COLO829 (cell line): ENCODE data around the gene ADGRA1.
"Not testable (repeated sequence)": the region's sequence is repeated elsewhere in the genome, so short reads cannot be mapped to it uniquely, and the experiment has no call there.

Source experiments
- DNase-seq: peaks from one replicate; pipeline ENCODE4 v3.0.0; 2012; ENCODE audit warnings: low spot score

The ADGRA1 gene

DNA sequence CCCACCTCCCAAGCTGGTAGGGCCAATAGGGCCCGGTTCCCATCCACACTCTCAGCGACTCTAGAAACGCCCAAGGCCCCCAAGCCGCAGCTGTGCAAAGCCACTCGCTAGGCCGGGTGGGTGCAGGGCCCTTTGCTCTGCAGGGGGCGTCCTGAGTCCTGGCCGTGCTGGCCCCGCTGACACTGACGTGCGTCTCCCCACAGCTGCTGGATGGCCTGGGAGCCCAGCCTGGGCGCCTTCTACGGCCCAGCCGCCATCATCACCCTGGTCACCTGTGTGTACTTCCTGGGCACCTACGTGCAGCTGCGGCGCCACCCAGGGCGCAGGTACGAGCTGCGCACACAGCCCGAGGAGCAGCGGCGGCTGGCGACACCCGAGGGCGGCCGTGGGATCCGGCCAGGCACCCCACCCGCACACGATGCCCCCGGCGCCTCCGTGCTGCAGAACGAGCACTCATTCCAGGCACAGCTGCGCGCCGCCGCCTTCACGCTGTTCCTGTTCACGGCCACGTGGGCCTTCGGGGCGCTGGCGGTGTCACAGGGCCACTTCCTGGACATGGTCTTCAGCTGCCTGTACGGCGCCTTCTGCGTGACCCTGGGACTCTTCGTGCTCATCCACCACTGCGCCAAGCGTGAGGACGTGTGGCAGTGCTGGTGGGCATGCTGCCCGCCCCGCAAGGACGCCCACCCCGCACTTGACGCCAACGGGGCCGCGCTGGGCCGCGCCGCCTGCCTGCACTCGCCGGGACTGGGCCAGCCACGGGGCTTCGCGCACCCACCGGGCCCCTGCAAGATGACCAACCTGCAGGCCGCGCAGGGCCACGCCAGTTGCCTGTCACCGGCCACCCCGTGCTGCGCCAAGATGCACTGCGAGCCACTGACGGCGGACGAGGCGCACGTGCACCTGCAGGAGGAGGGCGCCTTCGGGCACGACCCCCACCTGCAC is 40.7 kb downstream of the ADGRA1 start:
- no peak for DNase-seq

DNA sequence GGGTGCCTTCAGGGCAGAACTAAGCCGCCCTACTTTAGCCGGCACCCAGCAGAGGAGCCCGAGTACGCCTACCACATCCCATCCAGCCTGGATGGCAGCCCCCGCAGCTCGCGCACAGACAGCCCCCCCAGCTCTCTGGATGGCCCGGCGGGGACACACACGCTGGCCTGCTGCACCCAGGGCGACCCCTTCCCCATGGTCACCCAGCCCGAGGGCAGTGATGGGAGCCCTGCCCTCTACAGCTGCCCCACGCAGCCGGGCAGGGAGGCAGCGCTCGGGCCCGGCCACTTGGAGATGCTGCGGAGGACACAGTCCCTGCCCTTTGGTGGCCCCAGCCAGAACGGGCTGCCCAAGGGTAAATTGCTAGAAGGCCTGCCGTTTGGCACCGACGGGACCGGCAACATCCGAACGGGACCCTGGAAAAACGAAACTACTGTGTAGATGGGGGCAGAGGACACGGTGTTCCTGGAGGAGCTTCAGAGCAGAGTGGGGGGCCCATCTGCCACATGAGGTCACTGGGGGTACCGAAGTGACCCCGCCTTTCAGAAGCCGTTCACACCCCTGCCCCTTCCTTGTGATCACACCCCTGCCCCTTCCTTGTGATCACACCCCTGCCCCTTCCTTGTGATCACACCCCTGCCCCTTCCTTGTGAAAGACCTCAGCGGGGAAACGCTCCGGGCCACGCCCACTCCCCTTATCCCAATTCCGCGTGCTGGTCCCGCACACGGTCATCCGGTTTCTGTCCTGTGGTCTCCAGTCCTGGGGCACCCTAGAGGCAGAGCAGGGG is 41.5 kb downstream of the ADGRA1 start:
- no peak for DNase-seq

DNA sequence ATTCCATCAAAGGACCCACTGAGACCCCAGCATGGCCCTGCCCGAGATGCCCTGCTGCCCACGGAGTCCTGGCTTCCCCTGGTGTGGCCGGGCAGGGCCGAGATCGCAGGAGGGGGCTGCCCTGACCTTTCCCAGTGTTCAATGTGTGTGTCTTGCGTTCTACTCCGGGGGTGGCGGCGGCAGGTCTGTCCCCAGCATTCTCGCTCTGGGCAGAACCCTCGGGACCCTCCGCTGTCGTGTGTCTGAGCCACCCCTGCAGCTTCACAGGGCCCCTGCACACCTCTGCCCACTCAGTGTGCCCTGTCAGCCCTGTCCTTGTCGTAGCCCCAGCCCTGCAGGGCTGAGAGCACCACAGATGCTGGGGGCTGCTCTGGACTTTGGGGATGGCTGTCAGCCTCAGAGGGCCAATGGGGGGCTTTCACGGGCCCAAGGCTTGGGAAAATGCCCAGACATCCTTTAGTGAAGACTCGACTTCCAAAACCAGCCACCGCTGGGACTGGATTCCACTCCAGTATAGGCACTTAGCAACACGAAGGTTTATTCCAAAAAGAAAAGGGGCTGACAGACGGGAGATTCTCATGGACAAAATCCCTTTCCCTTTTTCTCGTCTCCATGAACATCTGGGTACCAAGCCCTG is 42.3 kb downstream of the ADGRA1 start:
- no peak for DNase-seq

DNA sequence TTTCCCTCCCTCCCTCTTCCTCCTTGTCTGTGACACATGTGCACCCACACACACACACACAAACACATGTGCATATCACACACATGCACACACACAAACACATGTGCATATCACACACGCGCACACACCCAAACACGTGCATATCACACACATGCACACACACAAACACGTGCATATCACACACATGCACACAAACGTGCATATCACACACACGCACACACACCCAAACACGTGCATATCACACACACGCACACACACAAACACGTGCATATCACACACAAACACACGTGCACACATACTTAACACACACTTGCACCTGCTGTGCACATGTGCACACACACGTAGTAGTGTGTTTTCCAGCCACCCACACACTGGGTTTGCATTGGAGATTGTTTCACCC is 42.9 kb downstream of the ADGRA1 start:
- DNase-seq: no peak

DNA sequence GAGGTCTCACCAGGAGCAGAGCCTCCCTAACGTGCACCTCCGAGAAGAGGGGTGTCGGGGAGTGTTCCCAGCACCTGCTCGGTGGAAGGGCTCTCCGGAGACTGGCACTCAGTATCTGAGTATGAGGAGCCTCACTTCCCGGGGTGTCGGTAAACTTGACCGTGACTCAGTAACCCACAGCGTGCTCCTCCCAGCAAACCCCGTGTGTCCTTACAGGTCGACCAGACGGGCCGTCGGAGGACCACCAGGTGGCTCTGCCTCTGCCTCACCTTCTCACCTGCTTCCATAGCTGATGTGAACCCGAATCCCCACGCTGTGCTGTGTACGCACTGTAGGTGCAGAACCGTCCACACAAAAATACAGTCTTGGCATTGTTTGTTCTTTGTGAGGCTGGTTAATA is 43.3 kb downstream of the ADGRA1 start:
- DNase-seq: no peak

DNA sequence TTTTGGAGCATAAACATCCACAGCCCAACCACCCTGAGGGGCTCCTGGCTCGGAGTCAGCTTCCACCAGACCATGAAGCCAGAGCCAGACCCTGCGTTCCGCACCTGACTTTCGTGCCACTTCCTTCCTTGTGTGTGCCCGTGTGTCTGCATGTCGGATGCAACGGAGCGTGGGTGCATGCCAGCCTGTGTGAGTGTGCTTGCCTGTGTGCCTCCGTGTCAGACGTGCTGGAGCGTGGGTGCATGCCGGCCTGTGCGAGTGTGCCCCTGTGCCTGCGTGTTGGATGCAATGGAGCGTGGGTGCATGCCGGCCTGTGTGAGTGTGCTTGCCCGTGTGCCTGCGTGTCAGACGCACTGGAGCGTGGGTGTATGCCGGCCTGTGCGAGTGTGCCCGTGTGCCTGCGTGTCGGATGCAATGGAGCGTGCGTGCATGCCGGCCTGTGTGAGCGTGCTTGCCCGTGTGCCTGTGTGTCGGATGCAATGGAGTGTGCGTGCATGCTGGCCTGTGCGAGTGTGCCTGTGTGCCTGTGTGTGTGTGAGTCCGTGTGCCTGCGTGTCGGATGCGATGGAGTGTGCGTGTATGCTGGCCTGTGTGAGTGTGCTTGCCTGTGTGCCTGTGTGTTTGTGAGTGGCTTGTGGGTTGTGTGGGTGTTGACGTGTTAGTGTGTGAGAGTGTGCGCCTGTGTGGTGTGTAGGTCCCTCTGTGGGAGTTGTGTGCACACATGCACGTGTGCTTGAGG is 44.2 kb downstream of the ADGRA1 start:
- DNase-seq: no peak

DNA sequence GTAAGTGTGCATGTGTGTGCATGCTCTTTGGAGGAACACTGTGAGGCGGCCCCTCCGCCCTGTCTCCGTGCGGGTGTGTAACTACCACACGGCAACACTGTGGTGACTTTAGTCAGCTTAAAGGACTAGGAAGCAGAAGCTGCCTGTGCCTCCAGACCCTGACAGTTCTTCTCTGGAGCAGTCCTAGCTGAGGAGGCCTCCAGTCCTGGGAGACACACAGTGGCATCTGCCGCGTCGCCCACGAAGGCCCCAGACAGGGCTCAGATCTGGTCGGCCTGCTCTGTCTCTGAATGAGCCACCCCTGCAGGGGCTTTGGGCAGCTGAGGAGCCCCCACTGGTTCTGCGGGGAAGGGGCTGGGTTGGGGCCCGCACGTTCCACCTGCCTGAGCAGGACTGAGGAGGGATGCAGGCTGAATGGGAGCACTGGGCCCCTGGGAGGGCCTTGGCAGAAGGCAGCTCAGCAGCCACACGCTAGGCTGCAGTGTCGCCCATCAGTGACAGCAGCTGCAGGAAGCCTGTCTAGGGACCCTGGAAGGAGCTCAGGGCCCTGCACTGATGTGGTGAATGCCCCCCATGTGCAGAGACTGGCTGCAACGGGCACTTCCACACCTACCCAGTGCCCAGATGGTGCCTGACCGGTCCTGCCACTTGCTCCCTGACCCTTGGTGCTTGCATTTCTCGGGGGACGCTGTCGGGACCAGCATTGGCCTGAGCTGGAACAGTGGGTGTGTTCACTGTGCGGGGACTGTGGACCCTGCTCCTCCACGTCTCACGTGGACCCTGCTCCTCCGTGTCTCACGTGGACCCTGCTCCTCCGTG is 45.0 kb downstream of the ADGRA1 start:
- DNase-seq: no peak

DNA sequence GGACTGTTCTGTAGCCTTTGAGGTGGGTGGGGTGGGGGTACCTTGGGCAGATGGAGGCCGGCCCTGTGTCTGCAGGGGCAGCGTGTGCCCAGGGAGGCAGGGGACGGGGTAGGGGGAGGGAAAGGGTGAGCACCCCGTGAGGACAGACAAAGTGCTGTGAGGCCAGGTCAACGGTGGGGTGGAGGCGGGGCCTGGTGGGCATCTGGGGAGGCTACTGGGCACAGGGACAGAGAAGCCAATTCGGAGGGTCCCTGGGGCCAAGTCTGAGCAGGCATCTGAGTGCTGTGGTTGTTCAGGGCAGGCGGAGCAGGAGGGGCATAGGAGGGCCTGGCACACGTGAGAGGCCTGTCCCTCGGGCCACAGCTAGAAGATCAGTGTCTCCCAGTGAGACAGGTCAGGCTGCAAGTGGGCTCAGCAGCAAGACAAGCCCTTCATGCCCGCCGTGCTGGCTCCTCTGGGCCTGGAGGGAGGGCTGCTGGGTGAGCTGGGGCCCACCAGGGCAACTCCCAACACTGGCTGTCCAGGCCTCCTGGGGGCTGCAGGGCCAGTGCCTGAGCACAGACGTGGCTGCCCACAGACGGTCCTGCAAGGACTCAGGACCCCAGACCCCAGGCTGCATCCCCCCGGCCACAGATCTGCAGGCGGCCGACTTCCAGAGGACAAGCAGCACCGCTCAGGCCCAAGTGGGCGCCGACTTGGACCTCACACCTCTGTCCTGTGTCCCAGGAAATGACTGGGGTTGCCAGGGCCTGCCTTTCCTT is 45.9 kb downstream of the ADGRA1 start:
- no peak for DNase-seq

DNA sequence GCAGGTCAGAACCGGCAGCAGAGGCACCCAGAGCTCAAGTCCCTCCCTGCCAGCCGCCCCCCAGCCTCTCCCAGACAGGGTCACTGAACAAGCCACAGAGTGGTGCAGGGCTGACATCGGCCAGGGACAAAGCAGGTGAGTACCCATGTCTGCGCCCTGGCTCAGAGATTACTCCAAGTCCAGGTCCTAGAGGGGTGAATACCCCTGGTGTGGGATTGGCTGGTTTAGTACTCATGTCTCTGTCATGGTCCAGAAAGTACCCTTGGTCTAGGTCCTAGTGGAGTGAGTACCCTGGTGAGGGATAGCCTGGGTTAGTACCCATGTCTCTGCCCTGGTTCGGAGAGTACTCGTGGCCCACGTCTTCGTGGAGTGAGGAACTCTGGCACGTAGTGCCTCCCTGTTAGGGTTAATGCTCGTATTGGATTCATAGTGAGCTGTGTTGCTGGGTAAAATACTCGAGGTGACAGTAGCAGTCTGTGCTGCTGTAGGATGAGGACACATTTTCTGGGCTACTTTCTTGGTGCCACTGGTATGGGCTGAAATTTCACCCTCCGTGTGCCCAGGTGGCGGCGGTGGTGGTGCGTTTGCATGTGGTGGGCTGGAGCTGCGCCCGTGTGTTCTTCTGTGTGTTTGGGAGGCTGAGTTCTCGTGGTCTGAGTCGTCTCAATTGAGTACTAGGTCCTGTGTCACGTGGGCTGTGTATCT is 46.8 kb downstream of the ADGRA1 start:
- no peak for DNase-seq

DNA sequence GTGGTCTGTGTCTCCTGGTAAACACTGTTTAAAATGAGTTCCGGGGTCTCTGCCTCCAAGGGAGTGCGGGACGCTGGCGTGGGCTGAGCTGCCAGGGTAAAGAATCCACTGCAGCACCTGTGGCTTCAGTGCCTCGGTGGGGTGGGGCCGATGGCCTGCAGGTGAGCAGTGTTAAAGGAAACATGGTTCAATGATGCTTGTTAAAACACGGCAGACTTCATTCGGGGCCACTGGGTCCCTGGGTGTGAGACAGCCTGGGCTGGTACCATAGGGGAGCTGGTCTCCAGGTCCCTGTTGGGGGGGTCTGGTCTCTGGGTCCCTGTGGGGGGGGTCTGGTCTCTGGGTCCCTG is 47.4 kb downstream of the ADGRA1 start:
- DNase-seq: no peak

DNA sequence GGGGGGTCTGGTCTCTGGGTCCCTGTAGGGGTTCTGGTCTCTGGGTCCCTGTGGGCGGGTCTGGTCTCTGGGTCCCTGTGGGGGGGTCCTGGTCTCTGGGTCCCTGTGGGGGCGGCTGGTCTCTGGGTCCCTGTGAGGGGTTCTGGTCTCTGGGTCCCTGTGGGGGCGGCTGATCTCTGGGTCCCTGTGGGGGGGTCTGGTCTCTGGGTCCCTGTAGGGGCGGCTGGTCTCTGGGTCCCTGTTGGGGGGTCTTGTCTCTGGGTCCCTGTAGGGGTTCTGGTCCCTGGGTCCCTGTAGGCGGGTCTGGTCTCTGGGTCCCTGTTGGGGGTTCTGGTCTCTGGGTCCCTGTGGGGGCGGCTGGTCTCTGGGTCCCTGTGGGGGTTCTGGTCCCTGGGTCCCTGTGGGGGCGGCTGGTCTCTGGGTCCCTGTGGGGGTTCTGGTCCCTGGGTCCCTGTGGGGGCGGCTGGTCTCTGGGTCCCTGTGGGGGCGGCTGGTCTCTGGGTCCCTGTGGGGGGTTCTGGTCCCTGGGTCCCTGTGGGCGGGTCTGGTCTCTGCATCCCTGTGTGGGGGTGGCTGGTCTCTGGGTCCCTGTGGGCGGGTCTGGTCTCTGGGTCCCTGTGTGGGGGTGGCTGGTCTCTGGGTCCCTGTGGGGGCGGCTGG is 49.9 kb downstream of the ADGRA1 start:
- not testable (repeated sequence) for DNase-seq

DNA sequence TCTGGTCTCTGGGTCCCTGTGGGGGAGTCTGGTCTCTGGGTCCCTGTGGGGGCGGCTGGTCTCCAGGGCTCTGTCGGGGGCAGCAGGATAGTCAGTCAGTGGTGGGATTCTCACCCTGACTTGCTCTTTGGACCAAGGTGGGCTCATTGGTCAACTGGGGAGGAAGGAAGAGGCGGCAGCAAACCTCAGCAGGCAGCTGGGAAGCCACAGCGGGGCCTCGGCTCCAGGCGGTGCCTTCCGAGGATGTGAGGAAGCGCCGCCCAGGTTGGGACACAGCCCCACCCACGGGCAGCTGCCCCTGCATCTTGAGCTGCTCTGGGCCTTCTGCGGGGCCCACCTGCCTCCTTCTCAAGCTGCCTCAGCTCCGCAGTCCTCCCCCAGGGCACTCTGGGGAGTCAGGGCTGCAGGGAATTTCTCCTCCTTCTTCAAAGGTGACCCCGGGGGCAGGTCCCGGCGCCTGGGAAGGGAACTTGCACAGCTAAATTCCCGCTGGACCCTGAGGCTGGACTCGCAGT is 51.9 kb downstream of the ADGRA1 start:
- no peak for DNase-seq

DNA sequence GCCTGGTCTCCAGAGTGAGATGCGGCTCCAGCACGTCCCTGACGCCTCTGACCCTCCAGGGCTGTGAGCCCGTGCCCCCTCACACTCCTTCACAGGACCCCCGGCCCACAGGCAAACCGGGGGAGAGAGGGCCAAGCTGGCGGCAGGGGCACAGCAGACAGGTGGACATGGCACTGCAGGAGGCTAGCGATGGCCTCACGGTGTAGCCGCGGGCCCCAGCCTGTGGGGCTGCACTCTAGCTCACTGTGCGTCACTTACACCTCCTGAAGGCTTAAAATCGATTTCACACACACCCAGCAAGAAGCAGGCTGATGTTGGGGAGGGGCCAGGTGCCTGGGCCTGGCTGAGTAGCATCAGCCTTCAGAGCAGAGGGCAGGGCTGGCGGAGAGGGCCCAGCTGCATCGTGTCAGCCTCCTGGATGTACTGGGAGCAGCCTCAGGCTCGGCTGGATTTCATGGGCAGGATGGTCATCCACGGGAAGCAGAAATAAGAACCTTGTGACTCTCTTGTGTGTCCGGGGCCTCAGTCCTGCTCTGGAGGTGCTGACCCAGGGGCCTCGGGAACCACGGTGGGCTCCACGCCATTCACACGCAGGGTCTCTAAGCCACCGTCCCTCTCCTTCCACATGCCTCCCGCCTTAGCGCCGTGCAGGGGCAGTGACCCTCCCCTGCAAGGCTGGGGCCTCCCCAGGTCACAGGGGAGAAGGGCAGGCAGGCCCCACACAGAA is 52.9 kb downstream of the ADGRA1 start:
- DNase-seq: no peak

DNA sequence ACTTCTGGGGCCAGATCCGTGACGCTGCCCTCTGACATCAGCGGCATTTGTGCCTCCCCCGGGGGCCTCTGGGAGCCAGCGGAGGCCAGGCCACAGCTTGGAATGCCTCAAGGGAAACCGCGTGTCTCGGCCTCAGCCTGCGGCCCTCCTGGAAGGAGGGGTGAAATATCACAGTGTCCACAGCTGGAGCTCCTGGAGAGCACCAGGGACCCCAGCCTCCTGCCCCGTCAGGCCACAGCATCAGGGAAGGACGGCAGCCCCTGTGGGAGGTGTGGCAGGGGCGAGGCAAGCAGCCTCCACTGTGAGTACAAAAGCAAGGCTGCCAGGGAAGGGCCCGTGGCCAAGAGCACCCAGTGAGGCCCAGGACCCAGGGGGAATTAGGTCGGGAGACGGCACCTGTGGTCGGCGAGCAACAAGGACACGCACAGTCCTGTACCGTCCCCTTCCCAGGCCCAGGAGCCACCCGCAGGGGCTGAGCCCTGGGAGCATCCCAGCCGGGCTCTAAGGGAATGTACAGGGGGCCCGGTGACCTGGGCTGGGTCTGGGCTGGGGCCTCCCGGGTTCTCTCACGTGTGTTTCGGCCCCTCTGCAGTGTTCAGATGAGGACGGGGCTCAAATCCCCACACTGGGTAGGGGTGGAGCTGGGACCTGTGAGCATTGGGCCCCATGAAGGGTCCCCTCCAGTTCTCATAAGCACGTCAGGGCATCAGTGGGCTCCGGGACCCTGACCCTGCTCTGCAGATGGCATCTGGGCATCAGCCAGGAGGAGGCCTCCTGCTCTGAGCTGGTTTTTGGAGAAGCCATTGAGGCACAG is 53.6 kb downstream of the ADGRA1 start:
- no peak for DNase-seq

DNA sequence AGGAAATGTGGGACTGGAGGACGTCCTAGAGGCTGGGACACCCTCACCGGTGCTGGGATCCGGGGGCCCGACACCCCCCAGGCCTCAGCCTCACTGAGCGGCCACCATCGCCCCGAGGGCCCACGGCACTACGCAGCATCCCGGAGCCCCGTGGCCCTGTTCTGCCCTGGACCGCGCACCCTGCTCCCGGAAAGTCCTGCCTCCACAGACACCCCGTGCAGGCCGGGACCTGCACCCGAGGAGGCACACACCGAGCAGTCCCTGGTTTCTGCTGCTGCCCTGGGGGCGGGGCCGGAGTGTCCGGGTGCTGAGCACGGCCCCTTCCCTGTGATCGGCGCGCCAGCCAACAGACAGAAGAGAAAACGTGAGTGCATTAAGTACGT is 54.2 kb downstream of the ADGRA1 start:
- DNase-seq: no peak

DNA sequence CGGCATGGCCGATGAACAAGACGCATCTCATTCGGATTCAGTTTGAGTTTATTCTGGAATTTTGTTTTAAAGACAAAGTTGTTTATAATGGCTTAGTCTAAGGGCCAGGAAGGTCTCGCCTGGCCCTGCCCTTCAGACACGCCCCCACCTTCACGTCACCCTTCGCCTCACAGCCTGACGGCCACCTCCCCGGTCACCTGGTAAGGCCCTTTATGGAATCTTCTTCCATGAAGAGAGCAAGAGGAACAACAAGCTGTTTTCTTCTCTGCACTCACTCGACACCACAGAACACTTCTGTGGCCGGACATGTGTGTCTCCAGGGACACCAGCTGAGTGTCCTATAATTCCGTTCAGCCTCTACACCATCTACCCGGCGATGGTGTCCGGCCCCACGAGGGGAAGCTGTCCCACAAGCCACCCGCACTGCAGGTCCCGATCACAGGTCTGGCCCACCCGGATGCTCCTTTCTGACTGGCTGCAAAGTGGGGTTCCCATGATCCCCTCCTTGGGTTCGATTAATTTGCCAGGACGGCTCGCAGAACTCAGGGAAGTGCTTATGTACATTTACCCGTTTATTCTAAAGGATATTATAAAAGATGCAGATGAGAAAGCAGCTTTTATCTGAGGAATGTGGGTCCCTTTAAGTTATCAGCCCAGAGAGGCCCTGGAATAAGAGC is 54.9 kb downstream of the ADGRA1 start:
- no peak for DNase-seq

DNA sequence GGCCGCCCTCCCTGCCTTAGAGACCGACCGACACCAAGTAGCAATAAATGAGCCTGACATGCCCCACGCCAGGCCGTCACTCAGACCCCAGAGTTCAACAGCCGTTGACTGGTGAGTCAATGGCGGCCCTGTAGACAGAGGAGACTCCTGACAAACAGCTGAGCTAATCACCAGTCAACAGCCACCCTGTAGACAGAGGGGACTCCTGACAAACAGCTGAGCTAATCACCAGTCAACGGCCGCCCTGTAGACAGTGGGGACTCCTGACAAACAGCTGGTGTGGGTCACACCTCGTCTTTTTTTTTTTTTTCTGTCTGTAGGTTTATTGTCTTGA is 55.4 kb downstream of the ADGRA1 start:
- no peak for DNase-seq
